Measurements from ENCODE around the gene NPEPPS.
"Not testable (repeated sequence)": the region's sequence is repeated elsewhere in the genome, so short reads cannot be mapped to it uniquely, and the experiment has no call there.

NPEPPS gene

GRCh38 chr17:47521434-47521833, 9.5 kb upstream of the NPEPPS start:
- TF ChIP-seq JUND (IDR thresholded peaks at IDR 0.05; ENCODE audit: low read depth), result peak; percentile 73
- in situ Hi-C loops (cut with HindIII; ENCODE audit: low pct_unique_long_range_greater_than_20kb, low sequenced_read_pairs), result not testable (repeated sequence)
- peak in 1 of 2 experiments; percentile 95 for DNase-seq (ENCODE audit: low read depth in 1 of 2, low spot score in 1 of 2)

DNA sequence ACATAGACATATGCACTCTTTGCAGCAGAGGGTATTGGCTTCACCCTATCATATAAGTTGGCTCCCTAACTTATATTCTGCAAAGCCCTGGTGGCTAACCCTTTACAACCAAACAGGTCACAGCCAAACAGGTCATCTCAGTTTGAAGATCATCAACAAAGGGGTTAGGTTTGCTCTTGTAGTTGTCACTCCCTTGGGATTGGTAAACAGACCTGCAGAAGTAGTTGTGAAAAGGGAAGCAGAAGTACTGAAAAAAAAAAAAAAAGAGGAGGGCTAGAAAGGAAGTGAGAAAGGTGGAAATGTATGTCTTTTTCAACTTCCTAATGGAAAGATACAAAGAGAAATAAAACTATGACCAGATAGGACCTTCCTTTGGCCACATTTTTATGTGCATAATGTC, 8.6 kb upstream of the NPEPPS start:
- DNase-seq (ENCODE audit: low read depth in 1 of 2, low spot score in 1 of 2), result peak in 1 of 2 experiments; percentile 56
- in situ Hi-C loops (cut with HindIII; ENCODE audit: low pct_unique_long_range_greater_than_20kb, low sequenced_read_pairs), result not testable (repeated sequence)

DNA sequence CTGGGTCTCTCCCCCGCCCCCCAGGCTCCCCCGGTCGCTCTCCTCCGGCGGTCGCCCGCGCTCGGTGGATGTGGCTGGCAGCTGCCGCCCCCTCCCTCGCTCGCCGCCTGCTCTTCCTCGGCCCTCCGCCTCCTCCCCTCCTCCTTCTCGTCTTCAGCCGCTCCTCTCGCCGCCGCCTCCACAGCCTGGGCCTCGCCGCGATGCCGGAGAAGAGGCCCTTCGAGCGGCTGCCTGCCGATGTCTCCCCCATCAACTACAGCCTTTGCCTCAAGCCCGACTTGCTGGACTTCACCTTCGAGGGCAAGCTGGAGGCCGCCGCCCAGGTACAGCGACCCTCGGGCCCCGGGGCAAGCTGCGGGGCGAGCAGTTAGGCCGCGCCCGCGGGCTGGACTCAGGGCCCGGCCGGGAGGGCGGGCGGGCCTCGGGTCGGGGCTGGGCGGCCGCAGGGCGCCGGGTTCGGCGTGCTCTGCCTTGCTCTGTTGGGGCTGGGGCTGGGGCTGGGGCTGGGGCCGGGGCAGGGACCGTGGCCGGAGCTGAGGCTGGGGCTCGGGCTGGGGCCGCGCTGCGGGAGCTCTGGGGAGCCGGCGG, 419 bp downstream of the NPEPPS start:
- in situ Hi-C loops (cut with HindIII; ENCODE audit: low pct_unique_long_range_greater_than_20kb, low sequenced_read_pairs), result not testable (repeated sequence)
- DNase-seq (ENCODE audit: low read depth in 1 of 2, low spot score in 1 of 2), result peak in 1 of 2 experiments; percentile 11

DNA sequence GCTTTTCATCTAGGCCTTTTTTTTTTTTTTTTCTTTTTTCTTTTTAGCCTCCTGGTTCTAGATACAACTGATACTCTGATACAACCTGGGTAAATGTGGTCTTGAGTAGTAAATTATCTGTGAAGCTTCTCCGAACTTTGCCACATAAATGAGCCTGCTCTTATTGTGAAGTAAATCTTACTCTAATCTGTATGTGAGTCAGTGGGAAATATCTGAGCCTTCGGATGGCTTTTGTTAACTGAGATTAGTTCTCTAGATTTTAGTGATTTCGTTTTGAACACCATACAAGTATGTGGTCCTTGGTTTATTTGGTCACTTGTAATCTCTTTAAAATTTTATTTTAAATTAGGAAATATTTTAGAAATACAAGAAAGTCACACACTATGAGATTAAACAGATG, 8.2 kb downstream of the NPEPPS start:
- DNase-seq (ENCODE audit: low read depth in 1 of 2, low spot score in 1 of 2); in situ Hi-C loops (cut with HindIII; ENCODE audit: low pct_unique_long_range_greater_than_20kb, low sequenced_read_pairs): not testable (repeated sequence)

DNA sequence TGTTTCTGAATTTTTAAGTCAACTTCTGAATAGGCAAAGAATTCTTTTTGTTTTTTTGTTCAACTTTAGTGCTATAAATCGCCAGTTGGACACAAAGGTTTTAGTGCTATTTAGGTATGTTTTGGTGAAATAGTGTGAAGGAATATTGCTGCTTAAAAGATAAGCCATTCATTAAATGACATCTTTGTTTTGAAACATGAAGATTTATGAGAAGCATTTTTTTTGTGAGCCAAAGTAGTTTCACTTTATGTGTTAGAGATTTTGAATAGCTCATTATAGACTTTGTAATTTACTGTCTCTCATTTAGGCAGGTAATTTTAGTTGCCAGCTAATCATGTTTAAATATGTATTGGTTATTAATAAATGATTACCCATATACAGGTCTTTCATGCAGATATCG, 10.8 kb downstream of the NPEPPS start:
- DNase-seq (ENCODE audit: low read depth in 1 of 2, low spot score in 1 of 2); in situ Hi-C loops (cut with HindIII; ENCODE audit: low pct_unique_long_range_greater_than_20kb, low sequenced_read_pairs): not testable (repeated sequence)

DNA sequence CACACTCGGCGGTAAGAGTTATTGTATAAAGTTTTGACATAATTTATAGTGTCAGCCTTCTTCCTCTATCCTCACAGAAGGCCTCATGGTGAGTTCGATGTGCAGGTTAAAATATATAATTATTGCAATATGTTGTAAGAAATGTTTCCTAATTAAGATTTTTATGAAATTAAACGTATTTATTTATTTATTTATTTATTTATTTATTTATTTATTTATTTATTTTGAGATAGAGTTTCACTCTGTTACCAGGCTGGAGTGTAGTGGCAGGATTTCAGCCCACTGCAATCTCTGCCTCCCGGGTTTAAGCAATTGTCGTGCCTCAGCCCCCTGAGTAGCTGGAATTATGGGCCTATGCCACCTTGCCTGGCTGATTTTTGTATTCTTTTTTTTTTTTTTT, 13.4 kb downstream of the NPEPPS start:
- DNase-seq (ENCODE audit: low read depth in 1 of 2, low spot score in 1 of 2); in situ Hi-C loops (cut with HindIII; ENCODE audit: low pct_unique_long_range_greater_than_20kb, low sequenced_read_pairs): not testable (repeated sequence)

- DNase-seq (ENCODE audit: low read depth in 1 of 2, low spot score in 1 of 2); in situ Hi-C loops (cut with HindIII; ENCODE audit: low pct_unique_long_range_greater_than_20kb, low sequenced_read_pairs): not testable (repeated sequence)
These were observed 23.8 kb downstream of the NPEPPS start for GRCh38 chr17:47554733-47555132.

GRCh38 chr17:47556108-47556507, 25.2 kb downstream of the NPEPPS start:
- DNase-seq (ENCODE audit: low read depth in 1 of 2, low spot score in 1 of 2); in situ Hi-C loops (cut with HindIII; ENCODE audit: low pct_unique_long_range_greater_than_20kb, low sequenced_read_pairs): not testable (repeated sequence)

DNA sequence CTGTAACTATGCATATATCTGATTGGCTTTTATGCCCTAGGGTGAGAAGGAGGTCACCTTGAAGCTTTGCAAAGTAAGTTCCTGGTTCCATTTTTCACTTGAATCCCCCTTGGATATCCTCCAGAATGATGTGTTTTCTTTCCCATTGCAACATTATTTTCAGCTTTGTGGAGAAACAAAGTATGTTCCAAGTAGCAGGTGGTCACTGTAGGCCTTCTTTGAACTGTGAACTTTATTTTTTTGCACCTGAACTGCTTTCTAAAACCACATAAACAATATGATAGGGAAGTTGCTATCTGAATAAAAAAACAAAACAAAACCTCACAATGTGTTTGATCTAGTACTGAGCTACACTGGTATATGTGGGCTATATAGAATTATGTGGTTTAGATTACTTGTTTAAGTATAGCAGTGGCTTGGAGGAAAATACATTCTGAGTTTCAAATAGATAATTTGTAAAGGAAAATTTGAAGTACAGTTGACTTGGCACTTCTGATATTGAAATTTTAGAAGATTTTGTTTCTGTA, 29.7 kb downstream of the NPEPPS start:
- in situ Hi-C loops (cut with HindIII; ENCODE audit: low pct_unique_long_range_greater_than_20kb, low sequenced_read_pairs); DNase-seq (ENCODE audit: low read depth in 1 of 2, low spot score in 1 of 2): not testable (repeated sequence)

DNA sequence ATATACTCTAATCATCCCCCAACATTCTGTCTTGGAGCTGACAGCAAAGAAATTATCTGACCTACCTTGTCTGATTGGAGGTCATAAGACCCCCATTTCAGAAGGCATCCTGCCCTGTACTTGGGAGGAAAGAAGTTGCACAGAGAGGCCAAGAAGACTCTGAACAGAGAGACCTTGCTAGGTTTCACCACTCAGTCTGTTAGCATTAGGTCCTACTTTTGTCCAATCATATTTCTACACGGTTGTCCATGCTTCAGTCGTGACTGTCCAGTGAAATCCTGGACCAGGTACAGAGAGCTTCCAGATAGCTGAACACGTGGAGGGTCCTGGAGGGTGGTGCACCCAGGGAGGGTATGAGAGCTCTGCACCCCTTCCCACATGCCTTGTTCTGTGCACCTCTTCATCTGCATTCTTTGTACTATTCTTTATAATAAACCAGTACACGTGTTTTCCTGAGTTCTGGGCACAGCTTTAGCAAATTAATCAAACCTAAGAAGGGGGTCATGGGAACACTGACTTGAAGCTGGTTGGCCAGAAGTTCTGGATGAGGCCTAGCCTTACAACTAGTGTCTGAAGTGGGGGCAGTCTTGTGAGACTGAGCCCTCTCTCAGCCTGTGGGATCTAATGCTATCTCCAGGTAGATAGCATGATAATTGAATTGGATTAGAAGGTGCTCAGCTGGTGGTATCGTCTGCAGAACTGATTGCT, 30.9 kb downstream of the NPEPPS start:
- in situ Hi-C loops (cut with HindIII; ENCODE audit: low pct_unique_long_range_greater_than_20kb, low sequenced_read_pairs); DNase-seq (ENCODE audit: low read depth in 1 of 2, low spot score in 1 of 2): not testable (repeated sequence)

GRCh38 chr17:47562406-47562705, 31.4 kb downstream of the NPEPPS start:
- DNase-seq (ENCODE audit: low read depth in 1 of 2, low spot score in 1 of 2); in situ Hi-C loops (cut with HindIII; ENCODE audit: low pct_unique_long_range_greater_than_20kb, low sequenced_read_pairs): not testable (repeated sequence)

DNA sequence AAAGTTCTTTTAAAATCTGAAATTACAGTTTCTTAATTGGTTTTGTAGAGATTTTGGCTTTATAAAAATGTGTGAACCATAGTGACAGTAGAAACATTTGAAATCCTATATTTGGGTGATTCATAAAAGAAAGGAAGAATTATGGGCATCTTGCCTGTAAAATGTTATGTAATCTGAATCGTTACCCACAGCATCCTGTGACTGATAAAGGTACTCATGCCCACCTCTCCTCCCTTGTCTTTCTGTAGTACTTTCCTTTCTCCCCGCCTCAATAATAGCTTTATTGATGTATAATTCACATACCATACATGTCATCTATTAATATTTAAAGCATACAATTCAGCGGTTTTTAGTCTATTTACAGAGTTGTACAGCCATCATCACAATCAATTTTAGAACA, 36.4 kb downstream of the NPEPPS start:
- in situ Hi-C loops (cut with HindIII; ENCODE audit: low pct_unique_long_range_greater_than_20kb, low sequenced_read_pairs); DNase-seq (ENCODE audit: low read depth in 1 of 2, low spot score in 1 of 2): not testable (repeated sequence)

- in situ Hi-C loops (cut with HindIII; ENCODE audit: low pct_unique_long_range_greater_than_20kb, low sequenced_read_pairs); DNase-seq (ENCODE audit: low read depth in 1 of 2, low spot score in 1 of 2): not testable (repeated sequence)
These were observed 41.7 kb downstream of the NPEPPS start for GRCh38 chr17:47572561-47572960.

DNA sequence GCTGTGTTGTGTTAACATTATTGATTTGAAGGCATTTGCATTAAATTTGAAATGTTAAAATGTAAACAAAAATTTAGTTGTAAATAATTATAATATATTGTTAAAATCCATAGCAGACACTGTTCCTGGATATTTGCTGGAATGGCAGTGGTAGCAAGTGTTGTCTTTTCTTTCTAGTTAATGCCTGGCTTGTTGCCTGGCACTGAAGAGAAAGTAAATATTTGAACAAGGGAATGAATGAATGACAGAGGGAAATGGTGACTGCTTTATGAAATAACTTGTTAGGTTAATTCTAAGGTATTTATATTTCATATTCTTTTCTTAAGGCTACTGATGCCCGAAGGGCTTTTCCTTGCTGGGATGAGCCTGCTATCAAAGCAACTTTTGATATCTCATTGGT, 51.5 kb downstream of the NPEPPS start:
- in situ Hi-C loops (cut with HindIII; ENCODE audit: low pct_unique_long_range_greater_than_20kb, low sequenced_read_pairs); DNase-seq (ENCODE audit: low read depth in 1 of 2, low spot score in 1 of 2): not testable (repeated sequence)

DNA sequence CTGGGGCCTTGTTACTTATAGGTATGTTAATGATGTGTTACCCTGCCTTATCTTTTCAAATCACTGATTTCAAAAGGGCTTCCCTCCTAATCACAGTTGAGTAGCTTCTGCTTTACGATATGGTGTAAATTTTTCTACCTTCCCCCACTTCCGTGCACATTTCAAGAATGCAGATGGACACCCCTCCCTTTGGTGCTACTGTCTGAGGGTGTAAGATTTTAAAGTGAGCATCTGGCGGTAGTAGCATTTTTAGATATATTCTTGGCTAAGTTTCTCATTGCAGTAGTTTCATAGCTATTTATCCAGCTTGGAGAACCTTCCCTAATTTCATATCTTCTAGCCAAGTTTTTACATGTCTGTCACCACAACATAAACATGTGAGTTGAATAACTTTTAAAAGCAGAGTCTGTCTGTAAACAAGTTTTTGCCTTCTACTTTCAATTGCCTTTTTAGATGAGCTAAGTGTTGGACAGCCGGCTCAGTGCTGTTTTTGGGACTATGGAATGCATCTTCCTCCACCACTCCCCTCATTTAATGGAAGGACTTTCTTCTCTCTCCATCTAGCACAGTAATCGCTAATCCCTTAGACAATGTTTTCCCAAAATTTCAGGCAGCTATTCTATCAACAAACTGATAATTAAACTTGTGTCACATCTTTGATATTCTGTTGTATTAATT, 55.6 kb downstream of the NPEPPS start:
- DNase-seq (ENCODE audit: low read depth in 1 of 2, low spot score in 1 of 2); in situ Hi-C loops (cut with HindIII; ENCODE audit: low pct_unique_long_range_greater_than_20kb, low sequenced_read_pairs): not testable (repeated sequence)

DNA sequence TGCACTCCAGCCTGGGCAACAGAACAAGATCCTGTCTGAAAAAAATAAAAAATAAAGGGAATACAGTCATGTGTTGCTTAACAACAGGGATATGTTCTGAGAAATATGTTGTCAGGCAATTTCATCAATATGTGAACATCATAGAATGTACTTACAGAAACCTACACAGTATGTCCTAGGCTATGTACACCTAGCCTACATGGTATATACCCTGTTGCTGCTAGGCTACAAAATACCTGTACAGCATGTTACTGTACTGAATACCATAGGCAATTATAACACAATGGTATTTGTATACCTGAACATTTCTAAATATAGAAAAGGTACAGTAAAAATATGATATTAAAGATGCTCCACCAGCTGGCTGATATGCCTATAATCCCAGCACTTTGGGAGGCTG, 62.6 kb downstream of the NPEPPS start:
- DNase-seq (ENCODE audit: low read depth in 1 of 2, low spot score in 1 of 2); in situ Hi-C loops (cut with HindIII; ENCODE audit: low pct_unique_long_range_greater_than_20kb, low sequenced_read_pairs): not testable (repeated sequence)

Data from T47D (cell line).